Choroid plexus epithelial cell (primary cell): ENCODE data around the gene C19orf85.

Source experiments
- DNase-seq: peaks from one replicate; pipeline ENCODE4 v3.0.0-alpha.2; 2010; ENCODE audit warnings: low read depth
- H3K4me3 ChIP-seq: 2 replicates; pipeline ENCODE4 v1.5.1; 2011; ENCODE audit warnings: low read depth, mild to moderate bottlenecking, control low read depth, low read length, moderate library complexity
- TF ChIP-seq, protein P1 (sequence below): conservative IDR thresholded peaks from 2 replicates; pipeline ENCODE4 v1.5.1; 2011; ENCODE audit warnings: low read depth, mild to moderate bottlenecking, control low read depth, inconsistent platforms, low read length, moderate library complexity

C19orf85 gene

DNA sequence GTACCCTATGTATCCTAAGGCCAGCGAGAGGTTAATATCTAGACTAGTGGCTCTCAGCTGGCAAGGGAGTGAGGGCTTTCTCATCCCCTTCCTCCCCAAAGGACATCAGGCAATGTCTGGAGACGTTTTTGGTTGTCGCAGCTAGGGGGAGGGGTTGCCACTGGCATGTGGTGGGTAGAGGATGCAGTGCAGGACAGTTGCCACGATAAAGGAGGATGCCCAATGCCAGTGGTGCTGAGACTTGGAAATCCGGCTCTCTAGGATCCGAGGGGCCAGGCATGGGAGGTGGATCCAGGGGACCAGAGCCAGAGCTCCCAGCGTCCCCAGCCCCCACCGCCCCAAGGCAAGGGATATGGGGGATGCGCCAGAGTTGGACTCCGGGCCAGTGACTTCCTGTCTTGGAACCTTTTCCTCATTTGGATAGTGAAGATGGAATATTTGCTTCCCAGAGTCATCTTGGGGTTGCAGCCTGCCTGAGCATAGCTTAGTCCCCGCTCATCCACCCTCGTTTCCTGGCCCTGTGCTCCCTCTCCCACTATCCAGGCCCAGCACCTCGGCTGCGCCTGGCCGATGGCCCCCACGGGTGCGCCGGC is 28.6 kb upstream of the C19orf85 start:
- TF ChIP-seq, protein P1, sequence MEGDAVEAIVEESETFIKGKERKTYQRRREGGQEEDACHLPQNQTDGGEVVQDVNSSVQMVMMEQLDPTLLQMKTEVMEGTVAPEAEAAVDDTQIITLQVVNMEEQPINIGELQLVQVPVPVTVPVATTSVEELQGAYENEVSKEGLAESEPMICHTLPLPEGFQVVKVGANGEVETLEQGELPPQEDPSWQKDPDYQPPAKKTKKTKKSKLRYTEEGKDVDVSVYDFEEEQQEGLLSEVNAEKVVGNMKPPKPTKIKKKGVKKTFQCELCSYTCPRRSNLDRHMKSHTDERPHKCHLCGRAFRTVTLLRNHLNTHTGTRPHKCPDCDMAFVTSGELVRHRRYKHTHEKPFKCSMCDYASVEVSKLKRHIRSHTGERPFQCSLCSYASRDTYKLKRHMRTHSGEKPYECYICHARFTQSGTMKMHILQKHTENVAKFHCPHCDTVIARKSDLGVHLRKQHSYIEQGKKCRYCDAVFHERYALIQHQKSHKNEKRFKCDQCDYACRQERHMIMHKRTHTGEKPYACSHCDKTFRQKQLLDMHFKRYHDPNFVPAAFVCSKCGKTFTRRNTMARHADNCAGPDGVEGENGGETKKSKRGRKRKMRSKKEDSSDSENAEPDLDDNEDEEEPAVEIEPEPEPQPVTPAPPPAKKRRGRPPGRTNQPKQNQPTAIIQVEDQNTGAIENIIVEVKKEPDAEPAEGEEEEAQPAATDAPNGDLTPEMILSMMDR: no peak
- no peak overlapping the region for H3K4me3 ChIP-seq
- DNase-seq: no peak

DNA sequence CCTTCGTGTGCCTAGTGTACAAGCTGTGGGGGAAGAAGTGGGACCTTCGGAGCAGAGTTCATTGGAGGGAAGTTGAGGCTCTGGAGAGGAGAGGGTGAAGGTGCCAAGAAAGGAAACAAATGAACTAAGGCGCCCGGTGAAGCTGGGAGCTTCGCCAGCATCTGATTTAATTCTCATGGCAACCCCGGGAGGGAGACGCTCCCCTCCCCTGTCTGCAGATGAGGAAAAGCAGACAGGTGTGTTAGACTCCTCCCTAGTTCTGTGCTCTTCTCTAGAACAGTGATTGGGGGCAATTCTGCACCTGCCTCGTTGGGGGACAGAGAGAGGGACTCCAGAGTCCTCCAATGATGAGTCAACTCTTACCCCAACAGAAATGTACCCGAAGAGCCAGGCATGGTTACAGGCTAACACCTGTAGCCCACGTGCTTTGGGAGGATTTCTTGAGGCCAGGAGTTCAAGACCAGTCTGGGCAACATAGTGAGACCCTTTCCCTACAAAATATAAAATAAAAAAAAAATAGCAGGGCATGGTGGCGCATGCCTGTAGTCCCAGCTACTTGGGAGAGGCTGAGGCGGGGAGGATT is 27.9 kb upstream of the C19orf85 start:
- DNase-seq: no peak
- TF ChIP-seq, protein P1: no peak
- no peak overlapping the region for H3K4me3 ChIP-seq

DNA sequence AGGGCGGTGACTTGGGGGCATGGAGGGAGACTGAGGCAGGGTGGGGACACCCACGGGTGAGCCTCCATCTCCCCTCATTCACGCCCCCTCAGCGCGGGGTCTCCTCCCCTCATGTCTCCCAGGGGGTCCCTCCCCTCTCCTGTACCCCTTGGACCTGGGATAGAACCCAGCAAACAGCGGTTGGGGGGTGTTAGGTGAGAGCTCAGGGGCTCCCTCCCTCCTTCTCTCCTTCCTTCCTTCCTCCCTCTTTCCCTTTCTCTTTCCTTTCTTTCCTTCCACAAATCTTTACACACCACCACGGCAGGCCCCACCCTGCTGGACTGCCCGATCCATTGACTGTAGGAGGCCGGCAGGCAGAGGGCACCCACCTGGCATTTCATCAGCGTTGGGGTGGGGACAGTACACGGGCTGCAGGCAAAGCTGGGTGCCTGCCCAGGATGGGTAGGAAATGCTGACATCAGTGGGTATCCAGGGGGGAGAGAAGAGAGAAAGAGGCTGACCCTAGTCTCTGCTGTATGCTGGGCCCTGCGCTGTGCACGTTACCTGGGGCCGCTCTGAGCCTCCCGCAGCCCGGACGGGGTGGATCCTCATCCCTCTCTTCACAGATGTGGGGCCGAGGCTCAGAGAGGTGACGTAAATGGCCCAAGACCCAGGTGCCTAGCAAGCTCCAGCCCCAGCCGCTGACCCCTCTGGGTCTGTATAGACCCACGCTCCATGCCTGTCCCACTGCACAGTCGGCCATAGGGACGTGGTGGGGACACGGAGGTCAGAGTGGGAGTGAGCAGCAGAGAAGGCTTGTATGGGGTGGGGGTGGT is 27.2 kb upstream of the C19orf85 start:
- TF ChIP-seq, protein P1: no peak
- no peak overlapping the region for H3K4me3 ChIP-seq
- DNase-seq: no peak

DNA sequence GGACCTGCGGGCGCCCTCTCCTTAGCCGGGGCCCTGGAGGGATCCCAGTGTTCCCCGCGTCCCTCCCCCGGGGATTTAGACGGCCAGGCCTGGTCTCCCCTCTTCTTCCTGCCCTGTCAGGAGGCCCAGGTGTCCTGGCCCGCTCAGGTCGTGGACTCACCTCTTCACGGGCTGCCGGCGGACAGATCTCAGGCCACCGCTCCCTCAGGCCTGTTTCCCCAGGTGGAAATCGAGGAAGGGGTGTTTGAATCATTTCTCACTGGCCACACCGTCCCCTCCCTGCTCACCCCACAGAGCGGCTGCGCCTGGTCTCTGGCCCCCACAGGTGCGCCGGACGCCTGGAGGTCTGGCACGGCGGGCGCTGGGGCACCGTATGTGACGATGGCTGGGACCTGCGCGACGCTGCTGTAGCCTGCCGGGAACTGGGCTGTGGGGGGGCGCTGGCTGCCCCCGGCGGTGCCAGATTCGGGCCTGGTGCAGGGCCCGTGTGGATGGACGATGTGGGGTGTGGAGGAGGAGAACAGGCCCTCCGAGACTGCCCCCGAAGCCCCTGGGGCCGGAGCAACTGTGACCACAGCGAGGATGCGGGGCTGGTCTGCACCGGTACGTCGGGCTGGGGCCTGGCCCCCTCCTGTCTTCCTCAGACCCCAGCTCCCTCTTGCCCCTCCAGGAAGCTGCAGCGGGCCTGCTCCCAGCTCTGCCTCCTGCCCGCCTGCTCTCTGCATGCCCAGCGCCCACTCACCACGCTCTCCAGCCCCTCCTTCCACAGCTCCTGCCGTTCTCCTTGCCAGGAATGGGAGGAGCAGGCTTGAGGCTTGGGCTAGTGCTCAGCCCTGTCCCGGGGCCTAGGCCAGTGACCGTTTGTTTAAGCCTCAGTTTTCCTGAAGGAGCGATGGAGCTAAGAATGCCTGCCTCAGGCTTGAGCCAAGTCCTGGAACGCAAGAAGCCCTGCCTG is 26.2 kb upstream of the C19orf85 start:
- no peak for DNase-seq
- TF ChIP-seq, protein P1: no peak

DNA sequence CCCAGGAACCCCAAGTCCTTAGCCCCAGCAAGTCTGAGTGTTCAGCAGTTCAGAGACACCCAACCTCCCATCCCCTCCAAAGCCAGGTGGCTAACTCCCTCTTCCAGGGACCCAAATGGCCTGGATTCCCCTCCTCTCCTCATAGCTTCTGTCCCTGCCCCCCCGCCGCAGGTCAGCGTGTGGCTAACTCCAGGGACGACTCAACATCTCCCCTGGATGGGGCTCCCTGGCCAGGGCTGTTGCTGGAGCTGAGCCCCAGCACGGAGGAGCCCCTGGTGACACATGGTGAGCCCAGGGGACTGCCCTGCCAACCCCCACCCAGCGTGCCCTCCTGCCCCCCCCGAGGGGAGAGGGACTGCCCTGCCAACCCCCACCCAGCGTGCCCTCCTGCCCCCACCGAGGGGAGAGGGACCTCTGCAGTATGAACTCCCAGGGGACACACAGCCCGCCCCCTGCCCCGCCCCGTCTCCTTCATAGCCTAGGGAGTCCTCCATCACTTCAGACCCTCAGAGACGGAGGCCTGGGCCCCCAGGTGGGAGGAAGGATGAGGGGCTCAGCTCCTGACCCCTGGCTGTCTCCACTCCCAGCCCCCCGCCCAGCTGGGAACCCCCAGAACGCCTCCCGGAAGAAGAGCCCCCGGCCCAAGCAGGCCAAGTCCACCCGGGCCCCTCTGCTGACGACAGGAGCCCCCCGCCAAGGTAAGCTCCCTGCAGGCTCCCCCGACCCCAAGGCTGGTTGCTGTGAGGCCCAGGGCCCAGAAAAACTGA is 25.3 kb upstream of the C19orf85 start:
- H3K4me3 ChIP-seq: no peak overlapping the region
- TF ChIP-seq, protein P1: no peak
- DNase-seq: no peak

More for the DNA sequence above, 26.2 kb upstream of the C19orf85 start:
- H3K4me3 ChIP-seq: no peak overlapping the region

DNA sequence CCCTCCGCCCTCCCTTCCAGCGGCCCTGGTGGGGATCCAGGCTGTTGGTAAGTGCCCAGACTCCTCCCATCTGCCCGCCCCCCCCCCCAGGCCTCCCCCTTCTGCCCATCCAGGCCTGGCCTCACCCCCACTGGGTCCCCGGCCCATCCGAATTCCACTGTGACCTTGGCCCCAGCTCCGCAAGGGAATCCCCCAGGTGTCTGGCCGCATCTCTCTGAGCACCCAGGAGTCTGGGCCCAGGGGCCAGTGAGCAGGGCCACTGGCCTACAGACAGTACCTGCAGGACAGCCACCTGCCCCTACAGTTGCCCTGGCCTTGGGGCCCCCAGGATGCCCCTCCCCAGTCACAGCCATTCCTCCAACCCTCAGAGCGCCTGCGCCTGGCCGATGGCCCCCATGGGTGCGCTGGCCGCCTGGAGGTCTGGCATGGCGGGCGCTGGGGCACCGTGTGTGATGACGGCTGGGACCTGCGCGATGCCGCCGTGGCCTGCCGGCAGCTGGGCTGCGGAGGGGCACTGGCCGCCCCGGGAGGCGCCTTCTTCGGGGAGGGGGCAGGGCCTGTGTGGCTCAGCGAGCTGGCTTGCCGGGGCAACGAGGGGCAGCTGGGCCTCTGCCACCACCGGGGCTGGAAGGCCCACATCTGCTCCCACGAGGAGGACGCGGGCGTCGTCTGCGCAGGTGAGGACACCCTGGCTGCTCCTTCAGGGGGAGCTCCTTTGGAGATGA is 24.6 kb upstream of the C19orf85 start:
- TF ChIP-seq, protein P1: no peak
- no peak for DNase-seq
- H3K4me3 ChIP-seq: no peak overlapping the region
